Activated CD8-positive, alpha-beta memory T cell treated with anti-CD3 and anti-CD28 coated beads, Interleukin-2, amount 50 U/mL, for 4 hours (primary cell): ENCODE results near the gene SIVA1.

Experiments used
- DNase-seq: peaks from one replicate; pipeline ENCODE4 v3.0.0-alpha.2; 2020

Gene SIVA1

DNA sequence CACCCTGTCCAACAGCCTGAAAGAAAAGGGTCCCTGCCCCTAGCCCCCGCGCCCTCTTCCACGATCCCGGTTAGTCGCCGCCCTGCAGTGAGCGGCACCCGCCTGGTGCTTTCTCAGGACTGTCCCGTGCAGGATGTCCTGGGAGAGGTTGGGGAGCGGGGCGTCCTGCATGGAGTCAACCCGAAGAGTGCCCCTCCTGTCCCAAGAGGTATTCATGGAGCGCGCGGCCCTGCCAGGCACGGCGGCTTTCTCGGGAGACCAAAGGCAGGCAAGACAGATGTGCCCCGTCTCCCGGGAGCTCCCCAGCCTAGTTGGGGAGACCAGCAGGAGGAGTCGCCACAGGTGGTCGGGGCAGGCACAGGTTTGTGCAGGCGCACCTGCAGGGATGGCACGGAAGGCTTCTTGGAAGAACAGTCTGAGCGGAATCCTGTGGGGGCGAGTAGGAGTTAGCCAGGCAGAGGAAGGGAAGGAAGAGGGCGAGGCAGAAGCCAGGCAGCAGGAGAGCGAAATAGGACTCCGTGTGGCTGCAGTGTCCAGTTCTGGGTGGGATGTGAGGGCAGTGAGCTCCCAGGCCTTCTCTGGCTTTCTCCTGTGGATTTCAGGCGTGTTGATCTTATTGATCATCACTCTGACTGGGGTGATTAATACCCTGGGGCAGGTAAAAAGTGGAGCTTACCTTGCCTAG, 723 bp downstream of the SIVA1 start:
- DNase-seq: no peak

DNA sequence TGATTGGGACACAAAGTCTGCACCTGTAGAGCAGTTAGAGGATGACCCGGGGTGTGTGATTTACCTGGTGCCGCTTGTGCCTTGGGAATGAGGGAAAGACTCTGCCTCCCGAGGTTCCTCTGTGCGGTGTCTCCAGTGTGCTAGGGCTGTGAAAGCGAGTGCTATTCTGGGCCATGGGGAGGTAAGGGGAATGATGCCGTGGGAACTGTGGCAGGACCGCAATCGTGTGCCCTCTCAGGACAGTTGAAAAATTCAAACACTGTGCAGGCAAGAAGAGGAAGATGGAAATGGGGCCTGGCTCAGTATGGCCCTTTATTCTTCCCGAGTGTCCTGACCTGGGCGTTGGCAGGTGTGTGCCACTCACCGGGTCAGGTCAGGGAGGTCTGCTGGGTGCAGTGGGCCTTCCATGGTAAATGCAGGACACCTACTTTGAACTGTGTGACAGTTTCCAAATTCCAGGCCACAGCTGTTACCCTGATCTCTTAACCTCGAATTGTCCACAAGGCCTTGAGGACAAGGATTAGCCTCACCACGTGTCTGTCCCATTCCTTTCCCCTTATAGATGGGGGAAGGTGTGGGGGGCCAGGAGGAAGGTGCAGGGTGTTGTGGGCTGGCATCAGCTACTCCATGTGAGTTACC, 1.4 kb downstream of the SIVA1 start:
- no peak for DNase-seq

DNA sequence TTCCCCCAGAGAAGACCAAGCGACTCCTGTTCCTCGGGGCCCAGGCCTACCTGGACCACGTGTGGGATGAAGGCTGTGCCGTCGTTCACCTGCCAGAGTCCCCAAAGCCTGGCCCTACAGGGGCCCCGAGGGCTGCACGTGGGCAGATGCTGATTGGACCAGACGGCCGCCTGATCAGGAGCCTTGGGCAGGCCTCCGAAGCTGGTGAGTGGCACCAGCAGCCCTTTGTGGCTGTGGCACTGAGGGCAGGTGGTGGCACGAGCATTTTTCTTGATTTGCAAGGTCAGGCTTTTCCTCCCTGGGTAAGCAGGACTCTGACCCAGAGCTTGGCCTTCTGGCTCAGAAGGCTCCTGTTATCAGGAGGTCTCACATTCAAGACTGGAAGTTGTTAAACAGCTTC, 2.7 kb downstream of the SIVA1 start:
- no peak for DNase-seq

DNA sequence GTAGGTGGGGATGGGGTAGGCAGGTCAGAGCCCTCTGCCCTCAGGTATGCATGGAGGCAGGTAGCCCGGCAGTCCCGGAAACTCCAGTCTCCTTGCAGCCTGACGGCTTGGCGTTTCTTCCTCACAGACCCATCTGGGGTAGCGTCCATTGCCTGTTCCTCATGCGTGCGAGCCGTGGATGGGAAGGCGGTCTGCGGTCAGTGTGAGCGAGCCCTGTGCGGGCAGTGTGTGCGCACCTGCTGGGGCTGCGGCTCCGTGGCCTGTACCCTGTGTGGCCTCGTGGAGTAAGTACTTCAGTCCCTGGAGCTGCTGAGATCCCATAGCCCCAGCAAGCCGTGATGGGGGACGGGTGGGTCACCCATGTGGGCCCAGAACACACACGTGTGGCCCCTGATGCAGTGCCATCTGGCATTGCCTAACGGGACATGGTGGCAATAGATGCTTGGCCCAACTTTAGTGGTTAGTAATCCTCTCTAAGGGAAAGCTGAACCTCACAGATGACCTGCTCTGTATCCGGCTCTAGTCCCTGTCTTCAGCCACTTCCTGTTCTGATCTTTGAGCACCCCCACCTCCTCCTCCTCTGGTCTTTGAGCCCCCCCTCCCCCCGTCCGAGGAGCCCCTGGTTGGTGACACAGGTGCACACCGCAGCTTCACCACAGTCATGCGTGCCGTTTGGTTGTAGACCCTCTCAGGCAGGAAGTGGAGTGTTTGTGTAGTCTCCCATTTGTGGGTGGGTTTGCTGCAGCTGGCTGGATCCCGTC, 3.7 kb downstream of the SIVA1 start:
- no peak for DNase-seq

DNA sequence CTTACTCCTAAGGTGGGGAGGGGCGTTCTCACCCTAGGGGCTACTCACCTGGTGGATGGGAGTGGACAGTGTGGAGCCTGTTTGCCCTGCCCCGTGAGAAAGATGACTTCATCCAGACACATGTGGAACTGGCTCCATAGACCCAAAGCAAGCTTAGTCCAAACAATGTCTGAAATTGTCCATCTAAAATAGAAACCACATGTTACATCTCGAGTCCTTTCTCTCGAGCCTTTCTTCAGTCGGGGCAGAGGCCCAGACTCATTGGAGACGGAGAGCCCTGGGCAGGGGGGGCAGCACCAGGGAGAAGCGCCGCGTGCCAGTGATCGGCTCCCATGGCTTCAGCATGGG, 4.3 kb downstream of the SIVA1 start:
- DNase-seq: no peak

DNA sequence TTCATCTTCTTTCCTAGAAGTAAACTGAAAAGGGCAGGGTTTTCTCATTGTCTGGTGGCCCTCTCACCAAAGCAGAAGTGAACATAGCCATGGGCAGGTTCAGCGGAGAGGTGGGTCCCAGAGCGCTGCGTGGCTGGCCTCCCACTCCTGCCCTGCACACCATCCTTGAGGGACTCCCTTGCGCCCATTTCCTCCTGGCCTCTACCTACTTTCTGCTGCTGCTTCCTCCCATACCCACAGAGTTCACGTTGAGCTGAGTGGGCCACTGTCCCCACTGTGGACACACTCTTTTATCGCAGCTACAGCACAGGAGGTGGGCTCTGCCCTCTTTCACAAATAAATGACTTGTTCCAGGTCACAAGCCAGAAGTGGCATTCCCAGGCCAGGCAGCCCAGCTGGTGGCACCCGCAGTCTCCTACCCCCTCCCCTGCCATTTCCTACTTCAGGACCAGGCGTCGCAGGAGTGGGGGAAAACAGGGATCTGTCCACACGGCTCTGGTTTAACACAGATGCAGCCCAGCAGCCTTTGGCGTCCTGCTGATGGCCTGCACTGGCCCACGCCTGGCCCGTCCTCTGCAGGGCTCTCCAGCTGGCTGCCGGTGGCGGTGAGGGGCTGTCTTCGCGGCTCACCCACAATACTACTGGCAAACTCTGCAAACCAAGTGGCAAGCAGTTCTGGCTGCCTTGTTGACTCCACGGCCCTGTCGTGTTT, 4.9 kb downstream of the SIVA1 start:
- DNase-seq: no peak

DNA sequence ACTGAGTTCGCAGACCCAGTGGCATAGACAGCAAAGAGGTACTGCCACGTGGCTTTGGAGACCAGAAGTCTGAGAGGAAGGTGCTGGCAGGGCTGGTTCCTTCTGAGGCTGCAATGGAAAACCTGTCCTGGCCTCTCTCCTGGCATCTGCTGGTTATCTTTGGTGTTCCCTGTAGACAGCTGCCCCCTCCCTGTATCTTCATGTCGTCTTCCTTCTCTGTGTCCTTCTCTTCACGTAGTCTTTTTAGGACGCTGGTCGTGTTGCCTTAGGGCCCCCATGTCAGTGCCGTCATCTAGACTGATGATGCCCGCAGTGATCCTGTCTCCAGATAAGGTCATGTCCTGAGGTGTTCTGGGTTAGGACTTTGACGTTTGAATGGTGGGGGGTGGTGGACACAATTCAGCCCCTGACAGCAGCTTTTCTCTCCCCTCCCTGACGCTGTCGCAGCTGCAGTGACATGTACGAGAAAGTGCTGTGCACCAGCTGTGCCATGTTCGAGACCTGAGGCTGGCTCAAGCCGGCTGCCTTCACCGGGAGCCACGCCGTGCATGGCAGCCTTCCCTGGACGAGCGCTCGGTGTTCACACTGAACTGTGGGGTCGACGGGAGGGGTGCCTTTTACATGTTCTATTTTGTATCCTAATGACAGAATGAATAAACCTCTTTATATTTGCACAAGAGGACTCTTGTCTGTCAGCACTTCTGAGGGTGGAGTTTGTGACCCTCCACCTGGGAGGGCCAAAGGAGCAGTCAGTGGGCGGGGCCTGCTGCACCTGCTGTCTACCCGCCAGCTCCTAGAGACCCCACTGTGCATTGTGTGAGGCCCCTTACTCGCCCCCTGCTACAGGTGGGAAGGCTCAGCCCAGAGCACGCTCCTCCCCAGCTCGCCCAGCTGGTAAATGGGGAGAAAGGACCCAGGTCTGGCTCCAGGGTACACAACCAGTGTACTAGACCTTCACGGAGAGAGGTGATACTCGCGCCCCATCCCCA, 6.3 kb downstream of the SIVA1 start:
- DNase-seq: no peak

DNA sequence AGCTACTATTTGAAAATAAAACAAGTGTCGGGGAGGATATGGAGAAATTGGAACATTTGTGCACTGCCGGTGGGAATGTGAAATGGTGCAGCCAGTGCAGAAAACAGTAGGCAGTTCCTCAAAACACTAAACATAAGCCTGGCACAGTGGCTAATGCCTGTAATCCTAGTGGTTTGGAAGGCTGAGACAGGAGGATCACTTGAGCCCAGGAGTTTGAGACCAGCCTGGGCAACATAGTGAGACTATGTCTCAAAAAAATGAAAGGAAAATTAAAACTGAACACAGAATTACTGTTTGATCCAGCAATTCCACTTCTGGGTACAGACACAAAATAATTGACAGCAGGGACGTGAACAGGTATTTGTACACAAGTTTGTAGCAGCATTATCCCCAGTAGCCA, 12.6 kb downstream of the SIVA1 start:
- no peak for DNase-seq

DNA sequence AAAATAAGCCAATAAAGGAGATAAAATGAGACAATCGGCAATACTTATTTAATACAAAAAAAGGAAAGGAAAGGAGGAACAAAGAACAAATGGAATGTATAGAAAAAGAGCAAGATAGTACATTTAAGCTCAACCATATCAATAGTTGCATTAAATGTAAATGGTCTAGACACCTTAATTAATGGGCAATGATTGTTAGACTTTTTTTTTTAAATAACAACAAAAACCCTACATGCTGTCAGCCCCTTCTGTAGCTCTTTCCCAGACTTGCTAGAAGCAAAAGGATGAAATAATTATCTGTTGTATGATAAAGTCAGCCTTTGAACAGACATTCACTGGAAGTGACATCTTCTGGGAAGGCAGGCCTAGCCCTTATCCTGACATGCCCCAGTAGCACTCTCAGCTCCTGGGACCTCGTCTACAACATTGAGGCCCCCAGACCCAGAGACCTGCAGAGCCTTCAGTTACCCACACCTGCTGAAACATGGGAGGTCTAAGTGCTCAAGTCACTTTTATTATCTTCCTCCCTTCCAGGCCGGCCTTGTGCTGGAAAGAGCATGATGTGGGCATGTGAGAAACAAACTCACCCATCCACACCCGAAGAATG, 13.4 kb downstream of the SIVA1 start:
- no peak for DNase-seq

DNA sequence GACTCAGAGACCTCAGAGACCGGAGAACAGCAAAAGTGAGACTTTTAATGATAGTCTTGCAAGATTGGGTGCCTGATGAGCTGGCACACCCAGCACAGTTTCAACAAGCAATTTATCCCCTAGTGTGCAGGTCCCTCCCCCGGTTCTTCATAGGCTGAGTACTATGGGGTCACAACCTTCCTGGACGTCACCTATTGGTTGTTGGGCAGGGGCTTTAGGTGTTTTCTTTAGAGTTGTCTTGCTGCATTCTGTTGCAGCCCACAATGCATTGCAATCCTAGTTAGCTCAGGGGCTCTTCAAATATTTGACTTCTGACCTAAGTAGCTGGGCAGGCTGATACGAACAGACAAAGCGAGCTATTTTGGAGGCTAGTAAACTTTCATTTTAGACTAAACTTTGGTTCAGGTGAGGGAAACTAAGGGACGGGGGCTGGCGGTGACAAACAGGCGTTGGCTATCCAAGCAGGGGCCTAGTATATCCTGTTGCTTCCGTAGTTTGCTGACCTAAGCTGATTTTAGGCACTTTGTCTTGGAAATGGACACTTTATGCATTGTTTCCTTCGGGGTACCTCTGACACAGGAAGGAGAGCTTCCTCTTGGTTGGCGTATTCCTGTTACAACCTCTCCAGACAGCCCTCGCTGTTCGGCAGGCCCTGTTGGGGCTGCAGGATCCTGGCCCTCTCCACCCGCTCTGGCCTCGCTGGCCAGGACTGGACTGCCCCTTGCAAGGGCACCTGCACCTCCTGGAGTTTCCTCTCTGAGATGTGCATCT, 14.1 kb downstream of the SIVA1 start:
- no peak for DNase-seq

DNA sequence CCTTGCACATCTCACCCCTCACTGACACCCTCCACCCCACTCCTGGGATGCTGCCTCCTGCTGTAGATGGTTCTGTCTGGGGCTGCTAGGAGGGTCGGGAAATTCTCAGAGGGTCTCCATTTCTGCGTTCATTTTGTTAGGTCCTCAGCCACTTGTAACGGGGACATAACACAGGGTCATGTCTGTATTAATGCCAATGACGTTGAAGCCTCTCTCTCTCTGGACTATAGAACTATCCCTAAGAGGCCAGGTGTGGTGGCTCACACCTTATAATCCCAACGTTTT, 14.6 kb downstream of the SIVA1 start:
- no peak for DNase-seq

DNA sequence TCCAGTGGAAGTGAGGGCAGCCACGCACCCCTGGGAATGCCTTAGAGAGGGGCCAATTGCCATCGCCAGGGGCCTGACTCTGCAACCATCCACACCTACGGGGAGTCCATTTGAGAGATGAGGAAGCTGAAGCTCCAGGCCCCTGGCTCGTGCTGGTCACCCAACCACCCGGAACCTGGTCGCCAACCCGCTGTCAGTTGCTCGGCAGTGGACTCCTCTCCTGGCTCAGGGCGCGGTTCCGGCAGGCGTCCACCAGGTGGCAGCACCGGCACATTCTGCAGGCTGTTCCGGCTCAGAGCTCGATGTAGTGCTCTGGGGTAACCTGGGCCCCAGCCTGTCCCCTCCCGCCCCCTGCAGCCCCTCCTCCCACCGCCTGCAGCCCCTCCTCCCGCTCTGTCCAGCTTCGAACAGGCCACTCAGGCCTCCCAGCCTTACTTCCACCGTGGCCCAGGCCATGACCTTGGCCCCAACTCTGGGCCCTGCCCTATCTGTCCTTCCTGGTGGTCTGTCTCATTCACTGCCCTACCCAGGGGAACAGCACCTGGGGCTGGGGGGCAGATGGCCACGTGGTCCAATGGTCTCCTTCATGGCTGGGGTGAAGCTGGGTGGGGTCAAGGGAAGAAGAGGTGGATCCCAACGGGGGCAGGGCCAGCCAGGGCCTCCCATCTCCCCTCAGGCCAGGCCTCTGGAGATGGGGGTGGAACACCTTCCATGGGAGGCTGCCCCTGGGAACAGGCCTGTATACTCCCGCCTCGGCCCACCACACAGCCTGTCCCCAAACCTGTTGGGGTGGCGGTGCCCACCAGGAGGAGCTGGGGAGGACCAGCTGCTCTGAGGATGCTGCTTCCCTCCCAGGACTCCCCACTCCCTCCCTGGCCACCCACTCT, 15.7 kb downstream of the SIVA1 start:
- DNase-seq: peak; percentile 94

DNA sequence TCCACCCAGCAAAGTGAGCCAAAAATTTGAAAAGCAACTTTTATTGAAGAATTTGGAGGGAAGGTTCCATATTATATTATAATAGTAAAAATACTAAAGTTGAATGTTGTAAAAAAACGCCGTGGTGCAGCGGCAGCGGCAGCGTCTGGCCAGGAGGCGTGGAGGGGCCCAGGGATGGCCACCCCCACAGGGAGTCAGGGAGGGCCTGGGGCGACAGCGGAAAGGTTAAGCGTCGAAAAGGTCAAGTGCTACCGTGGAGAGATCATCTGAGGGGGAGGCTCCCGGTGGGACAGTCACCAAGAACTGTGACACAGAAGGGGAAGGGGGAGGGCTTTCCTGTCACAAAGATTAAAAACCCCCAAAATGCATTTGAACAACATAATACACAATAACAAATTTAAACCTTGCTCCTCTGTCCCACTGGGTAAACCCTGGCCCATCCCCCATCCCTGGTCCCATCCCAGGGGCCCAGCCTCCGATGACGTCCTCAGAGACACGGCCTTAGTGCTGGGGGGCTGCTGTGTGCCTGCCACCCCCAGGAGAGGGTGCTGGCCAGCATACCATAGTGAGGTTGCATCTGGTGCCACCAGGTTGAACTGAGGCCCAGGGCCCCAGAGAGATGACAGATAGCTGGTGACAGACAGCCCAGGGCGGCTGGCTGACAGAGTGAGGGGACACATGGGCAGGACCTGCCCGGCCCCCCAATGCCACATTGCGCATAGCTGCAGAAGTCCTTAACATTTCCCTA, 16.6 kb downstream of the SIVA1 start:
- no peak for DNase-seq

DNA sequence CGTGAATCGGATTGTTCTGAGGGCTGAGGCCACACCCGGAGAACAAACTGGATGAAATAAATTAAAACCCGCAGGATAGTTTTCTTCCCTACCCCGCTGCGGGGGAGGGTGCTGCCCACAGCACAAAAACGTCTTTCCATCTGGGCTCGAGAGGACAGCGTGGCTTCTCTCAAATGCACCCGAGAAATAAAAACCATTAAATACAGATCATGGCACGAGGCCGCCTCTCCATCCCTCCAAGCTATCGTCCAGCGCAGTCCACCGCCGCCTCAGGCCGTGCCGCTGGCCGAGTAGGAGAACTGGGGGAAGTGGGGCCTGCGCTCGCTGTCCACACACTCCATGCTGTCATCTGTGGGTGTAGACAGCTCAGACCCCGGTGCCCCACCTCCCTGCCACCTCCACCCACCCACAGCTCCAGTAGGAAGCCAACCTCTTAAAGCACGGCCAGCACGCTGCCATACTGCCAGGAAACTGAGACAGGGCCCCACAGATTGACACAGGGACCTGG, 17.2 kb downstream of the SIVA1 start:
- DNase-seq: no peak

DNA sequence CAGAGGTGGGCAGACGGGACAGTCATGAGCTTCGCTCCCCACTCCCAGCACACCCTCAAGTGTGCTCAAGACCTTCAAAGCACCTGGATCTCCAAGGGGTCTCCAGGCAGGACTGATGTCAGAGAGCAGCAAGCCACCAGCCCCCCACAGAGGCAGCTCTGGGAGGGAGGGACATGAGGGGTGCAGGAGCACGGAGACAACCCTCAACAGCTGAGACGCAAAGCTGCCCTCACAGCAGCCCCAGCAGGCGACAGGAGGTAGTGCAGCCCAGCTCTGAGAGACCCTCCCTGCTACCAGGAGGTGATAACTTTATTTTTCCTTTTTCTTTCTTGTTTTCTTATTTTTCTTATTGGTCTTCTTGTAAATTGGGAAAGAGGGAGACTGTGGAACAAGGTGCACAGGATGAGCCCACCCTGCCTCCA, 17.9 kb downstream of the SIVA1 start:
- no peak for DNase-seq

DNA sequence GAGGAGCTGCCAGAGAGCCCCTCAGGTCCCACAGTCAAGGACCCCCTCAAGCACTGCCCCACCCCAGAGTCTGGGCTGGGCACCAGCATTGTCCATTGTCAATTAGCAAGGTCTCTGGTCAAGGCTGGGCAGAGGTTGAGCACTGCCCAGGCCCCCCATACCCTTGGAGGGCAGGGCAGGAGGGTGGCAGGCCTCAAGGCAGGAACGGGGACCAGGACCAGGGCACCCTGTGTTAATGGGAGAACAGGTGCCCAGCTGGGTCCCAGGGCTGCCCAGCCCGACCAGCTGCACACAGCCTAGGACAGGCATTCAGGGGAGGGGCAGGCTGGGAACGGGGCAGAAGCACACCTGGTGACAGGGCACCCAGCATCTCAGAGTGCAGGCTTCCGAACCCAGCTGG, 18.4 kb downstream of the SIVA1 start:
- no peak for DNase-seq

DNA sequence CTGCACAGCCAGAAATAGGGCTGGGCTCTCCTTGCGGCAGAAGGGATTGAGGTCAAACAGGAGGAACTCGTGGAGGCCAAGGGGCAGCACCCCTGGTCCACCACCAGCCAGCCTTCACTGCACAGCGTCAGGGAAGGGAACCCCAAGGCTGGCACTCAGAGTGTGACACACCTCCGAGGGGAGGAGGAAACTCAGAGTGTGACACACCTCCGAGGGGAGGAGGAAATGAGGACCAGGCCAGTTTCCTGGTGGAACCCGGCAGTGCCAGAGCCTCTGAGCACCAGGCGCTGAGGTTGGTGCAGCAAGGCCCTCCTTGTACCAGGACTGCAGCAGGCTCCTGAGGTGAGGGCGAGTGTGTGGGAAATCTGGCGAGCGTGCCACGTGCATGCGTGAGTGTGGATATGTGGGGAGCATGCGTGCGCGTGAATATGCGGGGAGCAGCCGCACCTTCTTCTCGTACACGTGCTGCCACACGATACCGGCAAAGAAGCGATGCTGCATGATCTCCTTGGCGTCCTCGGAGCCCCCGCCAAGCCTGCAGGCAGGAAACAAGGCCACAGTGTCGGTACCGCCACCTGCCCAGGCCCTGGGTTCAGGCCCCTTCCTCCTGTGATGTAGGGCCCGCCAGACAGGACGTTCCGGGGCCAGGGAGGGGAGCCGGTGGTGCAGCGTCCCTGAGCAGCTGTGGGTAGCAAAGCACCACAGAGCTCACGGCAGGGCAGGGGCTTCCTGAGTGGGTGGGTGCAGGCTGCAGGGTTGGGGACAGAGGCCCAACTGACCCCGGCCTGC, 19.2 kb downstream of the SIVA1 start:
- no peak for DNase-seq

DNA sequence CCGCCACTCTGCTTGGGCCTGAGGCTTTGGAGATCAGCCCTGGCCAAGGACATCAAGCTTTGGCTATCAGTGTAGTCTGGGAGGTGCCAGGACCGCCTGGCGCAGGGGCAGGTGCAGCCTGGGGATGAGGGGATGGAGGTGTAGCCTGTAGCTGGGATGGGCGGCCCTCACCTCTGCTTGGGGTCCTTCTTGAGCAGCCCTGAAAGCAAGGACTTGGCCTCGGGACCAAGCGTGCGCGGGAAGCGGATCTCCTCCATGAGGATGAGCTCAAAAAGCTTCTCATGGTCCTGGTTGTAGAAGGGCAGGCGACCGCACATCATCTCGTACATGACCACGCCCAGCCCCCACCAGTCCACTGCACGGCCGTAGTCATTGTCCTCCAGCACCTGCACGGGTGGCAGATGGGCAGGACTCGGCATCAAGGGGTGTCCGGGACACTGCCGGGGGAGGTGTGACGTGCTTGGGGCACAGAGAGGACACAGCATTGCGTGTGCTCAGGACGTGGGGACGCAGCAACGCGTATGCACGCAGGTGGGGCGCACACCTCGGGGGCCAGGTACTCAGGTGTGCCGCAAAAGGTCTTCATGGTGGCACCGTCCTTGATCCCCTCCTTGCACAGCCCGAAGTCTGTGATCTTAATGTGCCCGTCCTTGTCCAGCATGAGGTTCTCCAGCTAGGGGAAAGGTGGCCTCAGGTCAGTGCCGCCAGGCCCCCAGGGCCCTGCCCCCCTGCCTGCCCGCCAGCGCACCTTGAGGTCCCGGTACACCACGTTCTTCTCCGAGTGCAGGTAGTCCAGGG, 20.0 kb downstream of the SIVA1 start:
- DNase-seq: no peak
